ENCODE measurements around the gene PHF10. TPM values are rescaled to one million over a fixed set of nuclear protein-coding genes. Genes with fewer than 3 reads are reported as not detected.

The PHF10 gene
- total RNA-seq, 4 donors from 2014 or later = 41.5 to 93.1 (median 47.8) TPM

- Histone ChIP-seq H3K9me3 (peaks cover 6% of the 10 kb centered on the region), H3K27me3 (no peaks in the 10 kb centered on the region), H3K4me1 (peaks cover 5% of the 10 kb centered on the region), H3K36me3 (no peaks in the 10 kb centered on the region), H3K4me3 (no peak overlapping the region), H3K27ac (no peak overlapping the region)
- 88% methylated on average over 3 of the region's 3 CpGs for WGBS
- TF ChIP-seq POLR2A (IDR thresholded peaks at IDR 0.05) (no peak), POLR2AphosphoS5 (IDR thresholded peaks at IDR 0.05) (no peak), EP300 (IDR thresholded peaks at IDR 0.05) (no peak)
- TF ChIP-seq, protein P1, sequence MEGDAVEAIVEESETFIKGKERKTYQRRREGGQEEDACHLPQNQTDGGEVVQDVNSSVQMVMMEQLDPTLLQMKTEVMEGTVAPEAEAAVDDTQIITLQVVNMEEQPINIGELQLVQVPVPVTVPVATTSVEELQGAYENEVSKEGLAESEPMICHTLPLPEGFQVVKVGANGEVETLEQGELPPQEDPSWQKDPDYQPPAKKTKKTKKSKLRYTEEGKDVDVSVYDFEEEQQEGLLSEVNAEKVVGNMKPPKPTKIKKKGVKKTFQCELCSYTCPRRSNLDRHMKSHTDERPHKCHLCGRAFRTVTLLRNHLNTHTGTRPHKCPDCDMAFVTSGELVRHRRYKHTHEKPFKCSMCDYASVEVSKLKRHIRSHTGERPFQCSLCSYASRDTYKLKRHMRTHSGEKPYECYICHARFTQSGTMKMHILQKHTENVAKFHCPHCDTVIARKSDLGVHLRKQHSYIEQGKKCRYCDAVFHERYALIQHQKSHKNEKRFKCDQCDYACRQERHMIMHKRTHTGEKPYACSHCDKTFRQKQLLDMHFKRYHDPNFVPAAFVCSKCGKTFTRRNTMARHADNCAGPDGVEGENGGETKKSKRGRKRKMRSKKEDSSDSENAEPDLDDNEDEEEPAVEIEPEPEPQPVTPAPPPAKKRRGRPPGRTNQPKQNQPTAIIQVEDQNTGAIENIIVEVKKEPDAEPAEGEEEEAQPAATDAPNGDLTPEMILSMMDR (IDR thresholded peaks at IDR 0.05) = no peak
- DNase-seq (ENCODE audit: low spot score in 2 of 2) = no peak
Measured at GRCh38 chr6:169745405-169745804, 21.1 kb upstream of the PHF10 start.

DNA sequence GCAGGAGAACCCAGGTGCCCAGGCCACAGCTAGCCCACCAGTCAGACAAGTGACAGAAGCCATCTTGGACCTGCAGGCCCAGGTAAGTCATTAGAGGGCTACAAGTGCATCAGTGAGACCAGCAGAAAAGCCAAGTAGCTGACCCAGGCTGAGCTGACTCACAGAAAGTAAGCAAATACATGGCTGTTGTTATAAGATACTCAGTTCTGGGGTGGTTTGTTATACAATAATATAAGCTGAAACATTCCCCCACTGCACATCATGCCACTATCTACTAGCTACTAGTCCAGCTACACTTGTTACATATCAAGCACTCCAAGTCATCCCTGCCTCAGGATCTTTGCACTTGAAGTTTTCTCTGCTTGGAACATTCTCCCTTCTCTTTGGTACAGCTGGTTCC is 17.0 kb upstream of the PHF10 start:
- H3K27me3 ChIP-seq = no peaks in the 10 kb centered on the region
- no peaks in the 10 kb centered on the region for H3K36me3 ChIP-seq
- H3K4me1 ChIP-seq = no peaks in the 10 kb centered on the region
- DNase-seq (ENCODE audit: low spot score in 2 of 2) = no peak
- TF ChIP-seq, protein P1 (IDR thresholded peaks at IDR 0.05) = no peak
- TF ChIP-seq POLR2A (IDR thresholded peaks at IDR 0.05) = no peak
- TF ChIP-seq POLR2AphosphoS5 (IDR thresholded peaks at IDR 0.05) = no peak
- no peak for TF ChIP-seq EP300 (IDR thresholded peaks at IDR 0.05)
- H3K9me3 ChIP-seq = peaks cover 6% of the 10 kb centered on the region
- no peak overlapping the region for H3K4me3 ChIP-seq
- H3K27ac ChIP-seq = no peak overlapping the region

- Histone ChIP-seq H3K27ac (no peak overlapping the region), H3K27me3 (no peaks in the 10 kb centered on the region), H3K4me1 (no peaks in the 10 kb centered on the region), H3K36me3 (no peaks in the 10 kb centered on the region), H3K9me3 (no peaks in the 10 kb centered on the region), H3K4me3 (no peak overlapping the region)
- TF ChIP-seq POLR2A (IDR thresholded peaks at IDR 0.05) (no peak), EP300 (IDR thresholded peaks at IDR 0.05) (no peak), POLR2AphosphoS5 (IDR thresholded peaks at IDR 0.05) (no peak)
- TF ChIP-seq, protein P1 (IDR thresholded peaks at IDR 0.05) = no peak
- no peak for DNase-seq (ENCODE audit: low spot score in 2 of 2)
- 83% methylated on average over 2 of the region's 2 CpGs for WGBS
Measured at GRCh38 chr6:169738976-169739529, 14.8 kb upstream of the PHF10 start.

- TF ChIP-seq, protein P1 (IDR thresholded peaks at IDR 0.05) = no peak
- H3K9me3 ChIP-seq = no peaks in the 10 kb centered on the region
- no peak overlapping the region for H3K4me3 ChIP-seq
- no peak for DNase-seq (ENCODE audit: low spot score in 2 of 2)
- no peaks in the 10 kb centered on the region for H3K4me1 ChIP-seq
- H3K27me3 ChIP-seq = no peaks in the 10 kb centered on the region
- WGBS = 47% methylated on average over 6 of the region's 9 CpGs
- H3K27ac ChIP-seq = no peak overlapping the region
- H3K36me3 ChIP-seq = no peaks in the 10 kb centered on the region
Measured at GRCh38 chr6:169738204-169738975, 14.1 kb upstream of the PHF10 start.

DNA sequence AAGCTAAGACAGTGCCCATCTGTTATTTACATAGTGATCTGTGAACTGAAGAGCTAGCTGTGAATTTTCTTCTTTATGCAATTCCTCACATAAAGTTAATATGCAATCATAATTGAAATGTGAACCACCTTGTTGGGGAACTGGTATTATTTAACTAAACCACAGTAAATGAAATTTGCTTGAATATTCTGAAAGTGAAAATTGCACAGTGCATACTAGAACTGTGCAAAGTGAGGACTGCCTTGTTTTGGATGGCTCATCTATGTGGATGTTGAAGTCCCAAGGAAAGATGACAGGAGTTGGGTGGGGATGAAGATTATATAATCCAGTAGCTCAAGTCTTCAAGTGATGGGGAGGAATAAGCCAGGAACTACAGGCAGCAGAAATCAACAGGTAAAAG is 5.7 kb upstream of the PHF10 start:
- DNase-seq (ENCODE audit: low spot score in 2 of 2) = no peak
- Histone ChIP-seq H3K9me3 (no peaks in the 10 kb centered on the region), H3K4me1 (peaks cover 5% of the 10 kb centered on the region), H3K4me3 (no peak overlapping the region), H3K27ac (no peak overlapping the region), H3K27me3 (no peaks in the 10 kb centered on the region), H3K36me3 (no peaks in the 10 kb centered on the region)
- TF ChIP-seq POLR2A (IDR thresholded peaks at IDR 0.05) = no peak
- TF ChIP-seq EP300 (IDR thresholded peaks at IDR 0.05) = no peak
- TF ChIP-seq POLR2AphosphoS5 (IDR thresholded peaks at IDR 0.05) = no peak
- TF ChIP-seq, protein P1 (IDR thresholded peaks at IDR 0.05) = no peak
